ENCODE data around the gene PRKAB2.
"Not testable (repeated sequence)": the region's sequence is repeated elsewhere in the genome, so short reads cannot be mapped to it uniquely, and the experiment has no call there.

DNA sequence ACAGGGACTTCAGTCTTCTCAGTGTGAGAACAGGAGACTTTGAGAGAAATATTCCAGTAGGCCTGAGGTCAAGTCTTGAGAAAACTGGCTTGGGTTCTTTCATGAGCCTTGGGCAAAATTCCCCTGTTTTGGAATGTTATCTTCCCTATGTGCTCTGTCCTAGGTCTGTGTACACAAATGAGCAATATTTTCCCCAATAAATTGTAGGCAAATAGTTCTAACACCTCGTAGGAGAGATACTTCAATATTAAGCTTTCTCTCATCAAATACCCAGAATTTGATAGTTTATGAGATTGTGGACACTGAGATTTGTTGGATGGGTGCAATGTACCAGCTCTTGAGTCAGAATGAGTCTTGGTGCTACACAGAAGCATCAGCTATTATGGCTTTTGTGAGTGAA lies 57.9 kb downstream of the PRKAB2 start:
- TF ChIP-seq CTCF, POLR2A (IDR thresholded peaks at IDR 0.05): not testable (repeated sequence)
